GM12878 (cell line): ENCODE data around the gene BUB3. TPM values are rescaled to one million over a fixed set of nuclear protein-coding genes. Genes with fewer than 3 reads are reported as not detected.

Experiments
- ATAC-seq: fragments of 200-7000 bp; cut with Tn5 transposase; 3 replicates; pipeline ENCODE4 v1.9.1; 2020; ENCODE audit warnings: mild to moderate bottlenecking, moderate library complexity
- BruUV-seq: library from RNA; stranded (reverse); fragments of 400-500 nt; replicated peaks from 2 replicates; lab custom pipeline; 2021; lab: Mats Ljungman, UMichigan
- CTCF ChIA-PET: fragments of 300-600 bp; sonication (Branson Sonifier 250); formaldehyde crosslinking; extraction: SDS; loops from one replicate; lab custom pipeline; 2021; ENCODE audit warnings: inconsistent platforms; lab: Yijun Ruan, JAX
- POLR2A ChIA-PET: fragments of 350-600 bp; formaldehyde crosslinking; extraction: SDS; loops from one replicate; lab custom pipeline; 2021; ENCODE audit warnings: inconsistent platforms; lab: Charles Lee
- RAD21 ChIA-PET: fragments of 300-600 bp; sonication (Branson Sonifier 250); formaldehyde crosslinking; loops from one replicate; lab custom pipeline; 2023; ENCODE audit warnings: antibody characterized with exemption; ENCODE audit not compliant: unreplicated experiment; lab: Charles Lee
- SMC1A ChIA-PET: fragments of 300-600 bp; sonication (Branson Sonifier 250); formaldehyde crosslinking; loops from one replicate; lab custom pipeline; 2023; ENCODE audit not compliant: unreplicated experiment, uncharacterized antibody; lab: Charles Lee
- DNase-seq: peaks from one replicate; pipeline ENCODE4 v3.0.0-alpha.2; 2011; ENCODE audit warnings: low read depth, low spot score
- FAIRE-seq: peaks from 3 replicates; lab custom pipeline; 2011; peaks lifted over from hg19 to GRCh38; lab: Jason Lieb, UNC
- H2AFZ ChIP-seq: 2 replicates; pipeline ENCODE4 v1.6.0; 2011; ENCODE audit warnings: low read depth, low read length, control low read depth; ENCODE audit not compliant: control insufficient read depth
- H3K27ac ChIP-seq: 2 replicates; pipeline ENCODE4 v1.5.1; 2011; ENCODE audit warnings: control low read depth; ENCODE audit not compliant: control insufficient read depth, insufficient read depth
- H3K27me3 ChIP-seq, 2 experiments: replicated peaks in 1 of 2; 2 replicates each; pipeline versions ENCODE4 v1.6.0 to v1.6.1; 2011; ENCODE audit warnings: low read length in 1 of 2; ENCODE audit not compliant: control insufficient read depth in 2 of 2, insufficient read depth in 2 of 2
- H3K36me3 ChIP-seq, 2 experiments: 2 replicates each; pipeline ENCODE4 v1.5.1; 2011; ENCODE audit warnings: low read length in 1 of 2; ENCODE audit not compliant: control insufficient read depth in 2 of 2, insufficient read depth in 2 of 2
- H3K4me1 ChIP-seq: 2 replicates; pipeline ENCODE4 v1.6.1; 2011; ENCODE audit warnings: mild to moderate bottlenecking, low read length, moderate library complexity, mixed read lengths; ENCODE audit not compliant: control insufficient read depth, insufficient read depth
- H3K4me2 ChIP-seq: 2 replicates; pipeline ENCODE4 v1.6.0; 2011; ENCODE audit warnings: control low read depth; ENCODE audit not compliant: control insufficient read depth, insufficient read depth
- H3K4me3 ChIP-seq: fragments of 200-600 bp; sonication (generic); 2 replicates; pipeline ENCODE4 v1.5.1; 2016
- H3K79me2 ChIP-seq: 2 replicates; pipeline ENCODE4 v1.6.0; 2011; ENCODE audit warnings: low read length; ENCODE audit not compliant: control insufficient read depth, insufficient read depth
- H3K9ac ChIP-seq: 2 replicates; pipeline ENCODE4 v1.8.0; 2011; ENCODE audit warnings: low read length, control low read depth, mixed read lengths; ENCODE audit not compliant: control insufficient read depth, insufficient read depth
- H3K9me3 ChIP-seq: replicated peaks from 3 replicates; pipeline ENCODE4 v1.5.1; 2011; ENCODE audit warnings: mild to moderate bottlenecking, low read length; ENCODE audit not compliant: control insufficient read depth, insufficient read depth
- H4K20me1 ChIP-seq: 2 replicates; pipeline ENCODE4 v1.6.0; 2011; ENCODE audit not compliant: control insufficient read depth, insufficient read depth
- CBX5 ChIP-seq: sonication (generic); IDR thresholded peaks from 2 replicates; pipeline ENCODE4 v1.6.1; 2016; ENCODE audit warnings: low read depth, moderate library complexity, mild to moderate bottlenecking, inconsistent platforms
- HDAC6 ChIP-seq: fragments of 200-600 bp; sonication (generic); IDR thresholded peaks from one replicate; pipeline ENCODE4 v1.8.0; 2017; ENCODE audit warnings: antibody characterized with exemption; ENCODE audit not compliant: unreplicated experiment
- KAT2A ChIP-seq: conservative IDR thresholded peaks from 2 replicates; pipeline ENCODE4 v1.6.1; 2011; ENCODE audit warnings: low read depth, low read length; ENCODE audit not compliant: control insufficient read depth
- NKRF ChIP-seq: fragments of 450-650 bp; conservative IDR thresholded peaks from 2 replicates; pipeline ENCODE4 v1.6.1; 2017; ENCODE audit warnings: mild to moderate bottlenecking, moderate library complexity
- POLR2A ChIP-seq: IDR thresholded peaks from 2 replicates; pipeline ENCODE4 v1.6.1; 2011; ENCODE audit warnings: low read depth, mild to moderate bottlenecking, low read length
- YY1 ChIP-seq: IDR thresholded peaks from 2 replicates; pipeline ENCODE4 v1.6.1; 2011; ENCODE audit warnings: low read depth, mild to moderate bottlenecking, low read length
- ZNF274 ChIP-seq: IDR thresholded peaks from one replicate; pipeline ENCODE4 v1.8.0; 2011; ENCODE audit not compliant: insufficient read length, insufficient read depth
- WGBS: methylation state at CpG from one replicate; pipeline ENCODE4 v1.1.6; 2016; ENCODE audit warnings: low lambda C conversion rate; ENCODE audit not compliant: insufficient replicate concordance, insufficient coverage; ENCODE audit errors: missing lambda C conversion rate; 5-methylcytosine and 5-hydroxymethylcytosine counted together
- in situ Hi-C: fragments of 300-500 bp; cut with MboI; formaldehyde crosslinking; loops from 9 replicates; pipeline ENCODE4 v1.14.3; 2018; ENCODE audit warnings: mixed read lengths
- intact Hi-C: fragments of 100-400 bp; cut with micrococcal nuclease; formaldehyde crosslinking; loops from one replicate; pipeline ENCODE4 v1.14.2; 2022; ENCODE audit not compliant: unreplicated experiment
- polyA plus RNA-seq, 11 experiments: library from polyadenylated mRNA; depleted of rRNA in 4 of 11; unstranded in 6 of 11; stranded (reverse) in 5 of 11; fragments of >200 nt; fragmentation: Nextera tagmentation in 4 of 11; fragmentation: Illumina TruSeq in 1 of 11; extraction: Ambion mirVana in 4 of 11; extraction: Trizol in 1 of 11; gene quantifications; 1 replicate in 1 of 11; 2 replicates in 10 of 11; pipeline versions ENCODE4 v1.2.1 to v1.2.3, GENCODE V29; 2011 to 2016; ENCODE audit warnings: inconsistent platforms in 2 of 11, missing spikeins in 2 of 11, low read depth in 1 of 11
- total RNA-seq, 4 experiments: library from RNA; depleted of rRNA in 3 of 4; stranded (reverse); fragments of >200 nt in 3 of 4; fragmentation: Illumina TruSeq in 1 of 4; extraction: Trizol in 1 of 4; gene quantifications; 2 replicates each; pipeline versions ENCODE4 v1.2.1 to v1.2.3, GENCODE V29; 2013 to 2021

Gene BUB3
- total and polyA plus RNA-seq, 10 of the 15 experiments (the other 5 are each of a cell fraction or from before 2014, with no cell fraction given): 260 to 1,126 (median 441) TPM

GRCh38 chr10:123149568-123150270 lies 4.5 kb upstream of the BUB3 start:
- ChIA-PET SMC1A (interaction anchor here (0.8 kb wide), 1 partner anchor 17 kb away, joined by 3 read pairs; no protein-coding TSS in a partner anchor), CTCF (interaction anchor here (0.7 kb wide), 1 partner anchor 265 kb away, joined by 3 read pairs; no protein-coding TSS in a partner anchor), RAD21 (no interaction called here), POLR2A (no interaction called here)
- Histone ChIP-seq H4K20me1 (no peaks in the 10 kb centered on the region), H2AFZ (peak overlapping the region; percentile 62), H3K9me3 (peaks cover 1% of the 10 kb centered on the region; the same call in 1 of the 3 replicates), H3K4me3 (peak overlapping the region; percentile 70; the same call in 1 of the 2 replicates), H3K27me3 (peaks cover 23 to 24% of the 10 kb centered on the region in 2 experiments), H3K27ac (peak overlapping the region; percentile 56), H3K4me1 (peaks cover 16% of the 10 kb centered on the region), H3K9ac (peak overlapping the region; percentile 76), H3K79me2 (peaks cover 33% of the 10 kb centered on the region), H3K36me3 (no peaks in the 10 kb centered on the region), H3K4me2 (peak overlapping the region; percentile 94)
- no TSS peak for BruUV-seq
- intact Hi-C loops: loop anchor here (5.0 kb wide), 2 partner anchors 243 to 403 kb away; no protein-coding TSS in a partner anchor
- ATAC-seq (no peak), FAIRE-seq (no peak), DNase-seq (no peak)
- no peak for TF ChIP-seq KAT2A
- peak; percentile 63 for TF ChIP-seq POLR2A
- TF ChIP-seq CBX5: peak; percentile 59
- no peak for TF ChIP-seq NKRF
- no peak for TF ChIP-seq ZNF274
- peak; percentile 81 for TF ChIP-seq YY1
- peak; percentile 91 for TF ChIP-seq HDAC6
- 8% methylated on average over 68 of the region's 76 CpGs for WGBS
- in situ Hi-C loops: loop anchor here (5.0 kb wide), 1 partner anchor 243 kb away; no protein-coding TSS in a partner anchor
